ENCODE data around the gene ACOX2.
"Not testable (repeated sequence)": the region's sequence is repeated elsewhere in the genome, so short reads cannot be mapped to it uniquely, and the experiment has no call there.

DNA sequence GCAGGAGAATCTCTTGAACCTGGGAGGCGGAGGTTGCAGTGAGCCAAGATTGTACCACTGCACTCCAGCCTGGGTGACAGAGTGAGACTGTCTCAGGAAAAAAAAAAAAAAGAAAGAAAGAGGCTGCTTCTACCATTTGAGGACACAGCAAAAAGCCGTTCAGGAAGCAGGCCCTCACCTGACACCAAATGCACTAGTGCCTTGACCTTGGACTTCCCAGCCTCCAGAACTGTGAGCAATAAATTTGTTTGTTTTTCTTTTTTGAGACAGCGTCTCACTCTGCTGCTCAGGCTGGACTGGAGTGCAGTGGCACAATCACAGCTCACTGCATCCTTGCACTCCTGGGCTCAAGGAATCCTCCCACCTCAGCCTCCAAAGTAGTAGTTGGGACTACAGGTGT, 9.6 kb downstream of the ACOX2 start:
- not testable (repeated sequence) for TF ChIP-seq POLR2A, EP300 (IDR thresholded peaks at IDR 0.05)
- TF ChIP-seq, protein P1, sequence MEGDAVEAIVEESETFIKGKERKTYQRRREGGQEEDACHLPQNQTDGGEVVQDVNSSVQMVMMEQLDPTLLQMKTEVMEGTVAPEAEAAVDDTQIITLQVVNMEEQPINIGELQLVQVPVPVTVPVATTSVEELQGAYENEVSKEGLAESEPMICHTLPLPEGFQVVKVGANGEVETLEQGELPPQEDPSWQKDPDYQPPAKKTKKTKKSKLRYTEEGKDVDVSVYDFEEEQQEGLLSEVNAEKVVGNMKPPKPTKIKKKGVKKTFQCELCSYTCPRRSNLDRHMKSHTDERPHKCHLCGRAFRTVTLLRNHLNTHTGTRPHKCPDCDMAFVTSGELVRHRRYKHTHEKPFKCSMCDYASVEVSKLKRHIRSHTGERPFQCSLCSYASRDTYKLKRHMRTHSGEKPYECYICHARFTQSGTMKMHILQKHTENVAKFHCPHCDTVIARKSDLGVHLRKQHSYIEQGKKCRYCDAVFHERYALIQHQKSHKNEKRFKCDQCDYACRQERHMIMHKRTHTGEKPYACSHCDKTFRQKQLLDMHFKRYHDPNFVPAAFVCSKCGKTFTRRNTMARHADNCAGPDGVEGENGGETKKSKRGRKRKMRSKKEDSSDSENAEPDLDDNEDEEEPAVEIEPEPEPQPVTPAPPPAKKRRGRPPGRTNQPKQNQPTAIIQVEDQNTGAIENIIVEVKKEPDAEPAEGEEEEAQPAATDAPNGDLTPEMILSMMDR (IDR thresholded peaks at IDR 0.05), result not testable (repeated sequence)
